OCI-LY3 (cell line): ENCODE measurements around the gene GTPBP1.

Experiments used
- EZH2phosphoT487 ChIP-seq: fragments of 200-600 bp; shearing (Covaris generic); IDR thresholded peaks from 2 replicates; pipeline ENCODE4 v1.6.1; 2018; ENCODE audit warnings: antibody characterized with exemption, mixed run types, low read depth
- TF ChIP-seq, protein P1 (sequence below): fragments of 200-600, 300-600 bp; sonication (generic); IDR thresholded peaks from 2 replicates; pipeline ENCODE4 v1.5.1; 2014; ENCODE audit warnings: antibody characterized with exemption, low read length, low read depth

DNA sequence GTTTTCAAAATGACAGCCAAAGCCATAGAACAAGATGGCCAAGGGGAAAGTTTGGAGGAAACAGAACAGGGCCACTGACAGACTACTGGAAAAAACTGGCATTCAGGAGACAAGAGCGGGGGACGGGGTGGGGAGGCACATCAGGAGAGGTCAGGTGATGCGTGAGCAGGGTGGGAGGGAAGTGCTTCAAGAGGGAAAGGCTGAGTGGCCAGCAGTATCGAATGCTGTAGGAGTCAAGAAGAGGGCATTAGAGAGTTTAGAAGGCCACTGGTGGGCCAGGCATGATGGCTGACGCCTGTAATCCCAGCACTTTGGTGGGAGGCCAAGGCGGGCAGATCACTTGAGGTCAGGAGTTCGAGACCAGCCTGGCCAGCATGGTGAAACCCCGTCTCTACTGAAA, 8.2 kb downstream of the GTPBP1 start:
- TF ChIP-seq, protein P1, sequence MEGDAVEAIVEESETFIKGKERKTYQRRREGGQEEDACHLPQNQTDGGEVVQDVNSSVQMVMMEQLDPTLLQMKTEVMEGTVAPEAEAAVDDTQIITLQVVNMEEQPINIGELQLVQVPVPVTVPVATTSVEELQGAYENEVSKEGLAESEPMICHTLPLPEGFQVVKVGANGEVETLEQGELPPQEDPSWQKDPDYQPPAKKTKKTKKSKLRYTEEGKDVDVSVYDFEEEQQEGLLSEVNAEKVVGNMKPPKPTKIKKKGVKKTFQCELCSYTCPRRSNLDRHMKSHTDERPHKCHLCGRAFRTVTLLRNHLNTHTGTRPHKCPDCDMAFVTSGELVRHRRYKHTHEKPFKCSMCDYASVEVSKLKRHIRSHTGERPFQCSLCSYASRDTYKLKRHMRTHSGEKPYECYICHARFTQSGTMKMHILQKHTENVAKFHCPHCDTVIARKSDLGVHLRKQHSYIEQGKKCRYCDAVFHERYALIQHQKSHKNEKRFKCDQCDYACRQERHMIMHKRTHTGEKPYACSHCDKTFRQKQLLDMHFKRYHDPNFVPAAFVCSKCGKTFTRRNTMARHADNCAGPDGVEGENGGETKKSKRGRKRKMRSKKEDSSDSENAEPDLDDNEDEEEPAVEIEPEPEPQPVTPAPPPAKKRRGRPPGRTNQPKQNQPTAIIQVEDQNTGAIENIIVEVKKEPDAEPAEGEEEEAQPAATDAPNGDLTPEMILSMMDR = no peak
- no peak for TF ChIP-seq EZH2phosphoT487
